Measurements from ENCODE around the gene SPAG17. TPM values are rescaled to one million over a fixed set of nuclear protein-coding genes. Genes with fewer than 3 reads are reported as not detected.

The SPAG17 gene
- total RNA-seq, 1 experiment from 2014 or later, result 0.36 TPM

DNA sequence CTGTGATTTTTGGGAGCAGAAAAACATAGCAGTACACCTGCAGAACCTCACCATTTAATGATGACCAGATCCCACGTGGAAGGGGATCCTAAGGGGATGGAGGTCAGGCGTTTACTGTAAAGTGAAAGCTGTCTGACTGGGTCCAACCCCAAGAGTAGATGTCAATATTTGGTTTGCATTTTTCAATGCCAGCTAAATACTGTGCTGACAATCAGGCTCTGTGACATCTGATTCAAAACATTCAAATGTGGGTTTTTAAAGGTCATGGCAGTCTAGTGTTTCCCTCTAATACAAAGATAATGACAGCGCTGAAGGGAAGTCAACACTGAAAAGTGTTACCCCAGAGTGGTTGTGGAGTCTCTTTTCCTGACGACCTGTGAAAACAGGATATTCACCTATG, 68.1 kb downstream of the SPAG17 start:
- ATAC-seq, result no peak
- H3K4me1 ChIP-seq (ENCODE audit: control insufficient read depth, insufficient read depth, low read length), result no peaks in the 10 kb centered on the region

DNA sequence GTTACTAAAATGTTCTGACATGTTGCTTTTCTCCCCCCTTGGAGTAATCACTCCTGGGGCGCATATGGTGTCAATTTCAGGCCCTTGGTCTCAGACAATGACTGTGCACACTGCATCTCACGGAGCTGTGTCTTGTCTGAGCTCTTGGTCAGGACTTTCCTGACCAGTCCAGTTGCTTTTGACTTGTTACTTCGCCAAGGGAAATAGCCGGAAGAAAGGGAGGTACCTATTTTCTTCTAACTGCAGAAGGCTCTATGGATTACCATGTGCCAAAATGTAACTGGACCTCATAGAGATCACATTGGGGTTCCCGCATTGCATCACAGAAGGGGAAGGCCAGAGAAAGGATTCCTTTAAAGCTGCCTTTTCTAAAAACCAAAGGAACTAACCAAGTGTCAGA, 68.6 kb downstream of the SPAG17 start:
- Histone ChIP-seq H3K9me3 (ENCODE audit: control insufficient read depth, insufficient read depth, low read depth, low read length) (no peaks in the 10 kb centered on the region), H3K4me3 (ENCODE audit: low read depth in 2 of 2, low read length in 2 of 2) (no peak overlapping the region), H3K36me3 (ENCODE audit: control insufficient read depth, insufficient read depth, low read length) (no peaks in the 10 kb centered on the region), H3K4me1 (ENCODE audit: control insufficient read depth, insufficient read depth, low read length) (no peaks in the 10 kb centered on the region), H3K27ac (ENCODE audit: low read length) (no peak overlapping the region), H3K27me3 (ENCODE audit: control insufficient read depth, insufficient read depth, low read length) (no peaks in the 10 kb centered on the region)
- no peak for TF ChIP-seq POLR2AphosphoS5 (IDR thresholded peaks at IDR 0.05; ENCODE audit: low read depth, low read length)
- DNase-seq (ENCODE audit: low read depth, low spot score) (no peak), ATAC-seq (no peak)
- intact Hi-C loops (cut with micrococcal nuclease; ENCODE audit: unreplicated experiment), result no loop called here
- CTCF ChIA-PET, result no interaction called here
- in situ Hi-C loops (cut with HindIII; ENCODE audit: low pct_unique_long_range_greater_than_20kb, low sequenced_read_pairs), result no loop called here
- no TSS peak for BruUV-seq (replicated peaks)
- POLR2A ChIA-PET, result no interaction called here

More for the DNA sequence above, 68.1 kb downstream of the SPAG17 start:
- ChIA-PET POLR2A (no interaction called here), CTCF (no interaction called here)
- intact Hi-C loops (cut with micrococcal nuclease; ENCODE audit: unreplicated experiment), result no loop called here
- H3K36me3 ChIP-seq (ENCODE audit: control insufficient read depth, insufficient read depth, low read length), result no peaks in the 10 kb centered on the region
- no peak overlapping the region for H3K4me3 ChIP-seq (ENCODE audit: low read depth in 2 of 2, low read length in 2 of 2)
- BruUV-seq (replicated peaks), result no TSS peak
- DNase-seq (ENCODE audit: low read depth, low spot score), result no peak
- TF ChIP-seq SIN3A (IDR thresholded peaks at IDR 0.05; ENCODE audit: borderline replicate concordance, insufficient read depth, low read depth, low read length) (no peak), POLR2AphosphoS5 (IDR thresholded peaks at IDR 0.05; ENCODE audit: low read depth, low read length) (no peak), TCF7L2 (IDR thresholded peaks at IDR 0.05; ENCODE audit: low read depth, low read length) (no peak)
- TF ChIP-seq, protein P1, sequence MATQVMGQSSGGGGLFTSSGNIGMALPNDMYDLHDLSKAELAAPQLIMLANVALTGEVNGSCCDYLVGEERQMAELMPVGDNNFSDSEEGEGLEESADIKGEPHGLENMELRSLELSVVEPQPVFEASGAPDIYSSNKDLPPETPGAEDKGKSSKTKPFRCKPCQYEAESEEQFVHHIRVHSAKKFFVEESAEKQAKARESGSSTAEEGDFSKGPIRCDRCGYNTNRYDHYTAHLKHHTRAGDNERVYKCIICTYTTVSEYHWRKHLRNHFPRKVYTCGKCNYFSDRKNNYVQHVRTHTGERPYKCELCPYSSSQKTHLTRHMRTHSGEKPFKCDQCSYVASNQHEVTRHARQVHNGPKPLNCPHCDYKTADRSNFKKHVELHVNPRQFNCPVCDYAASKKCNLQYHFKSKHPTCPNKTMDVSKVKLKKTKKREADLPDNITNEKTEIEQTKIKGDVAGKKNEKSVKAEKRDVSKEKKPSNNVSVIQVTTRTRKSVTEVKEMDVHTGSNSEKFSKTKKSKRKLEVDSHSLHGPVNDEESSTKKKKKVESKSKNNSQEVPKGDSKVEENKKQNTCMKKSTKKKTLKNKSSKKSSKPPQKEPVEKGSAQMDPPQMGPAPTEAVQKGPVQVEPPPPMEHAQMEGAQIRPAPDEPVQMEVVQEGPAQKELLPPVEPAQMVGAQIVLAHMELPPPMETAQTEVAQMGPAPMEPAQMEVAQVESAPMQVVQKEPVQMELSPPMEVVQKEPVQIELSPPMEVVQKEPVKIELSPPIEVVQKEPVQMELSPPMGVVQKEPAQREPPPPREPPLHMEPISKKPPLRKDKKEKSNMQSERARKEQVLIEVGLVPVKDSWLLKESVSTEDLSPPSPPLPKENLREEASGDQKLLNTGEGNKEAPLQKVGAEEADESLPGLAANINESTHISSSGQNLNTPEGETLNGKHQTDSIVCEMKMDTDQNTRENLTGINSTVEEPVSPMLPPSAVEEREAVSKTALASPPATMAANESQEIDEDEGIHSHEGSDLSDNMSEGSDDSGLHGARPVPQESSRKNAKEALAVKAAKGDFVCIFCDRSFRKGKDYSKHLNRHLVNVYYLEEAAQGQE (IDR thresholded peaks at IDR 0.05; ENCODE audit: insufficient read depth in 1 of 2, low read depth in 2 of 2, low read length in 1 of 2), result no peak
- TF ChIP-seq, protein P2, sequence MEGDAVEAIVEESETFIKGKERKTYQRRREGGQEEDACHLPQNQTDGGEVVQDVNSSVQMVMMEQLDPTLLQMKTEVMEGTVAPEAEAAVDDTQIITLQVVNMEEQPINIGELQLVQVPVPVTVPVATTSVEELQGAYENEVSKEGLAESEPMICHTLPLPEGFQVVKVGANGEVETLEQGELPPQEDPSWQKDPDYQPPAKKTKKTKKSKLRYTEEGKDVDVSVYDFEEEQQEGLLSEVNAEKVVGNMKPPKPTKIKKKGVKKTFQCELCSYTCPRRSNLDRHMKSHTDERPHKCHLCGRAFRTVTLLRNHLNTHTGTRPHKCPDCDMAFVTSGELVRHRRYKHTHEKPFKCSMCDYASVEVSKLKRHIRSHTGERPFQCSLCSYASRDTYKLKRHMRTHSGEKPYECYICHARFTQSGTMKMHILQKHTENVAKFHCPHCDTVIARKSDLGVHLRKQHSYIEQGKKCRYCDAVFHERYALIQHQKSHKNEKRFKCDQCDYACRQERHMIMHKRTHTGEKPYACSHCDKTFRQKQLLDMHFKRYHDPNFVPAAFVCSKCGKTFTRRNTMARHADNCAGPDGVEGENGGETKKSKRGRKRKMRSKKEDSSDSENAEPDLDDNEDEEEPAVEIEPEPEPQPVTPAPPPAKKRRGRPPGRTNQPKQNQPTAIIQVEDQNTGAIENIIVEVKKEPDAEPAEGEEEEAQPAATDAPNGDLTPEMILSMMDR (IDR thresholded peaks at IDR 0.05), result no peak
- in situ Hi-C loops (cut with HindIII; ENCODE audit: low pct_unique_long_range_greater_than_20kb, low sequenced_read_pairs), result no loop called here
- H3K9me3 ChIP-seq (ENCODE audit: control insufficient read depth, insufficient read depth, low read depth, low read length), result no peaks in the 10 kb centered on the region
- H3K27me3 ChIP-seq (ENCODE audit: control insufficient read depth, insufficient read depth, low read length), result no peaks in the 10 kb centered on the region
- H3K27ac ChIP-seq (ENCODE audit: low read length), result no peak overlapping the region

DNA sequence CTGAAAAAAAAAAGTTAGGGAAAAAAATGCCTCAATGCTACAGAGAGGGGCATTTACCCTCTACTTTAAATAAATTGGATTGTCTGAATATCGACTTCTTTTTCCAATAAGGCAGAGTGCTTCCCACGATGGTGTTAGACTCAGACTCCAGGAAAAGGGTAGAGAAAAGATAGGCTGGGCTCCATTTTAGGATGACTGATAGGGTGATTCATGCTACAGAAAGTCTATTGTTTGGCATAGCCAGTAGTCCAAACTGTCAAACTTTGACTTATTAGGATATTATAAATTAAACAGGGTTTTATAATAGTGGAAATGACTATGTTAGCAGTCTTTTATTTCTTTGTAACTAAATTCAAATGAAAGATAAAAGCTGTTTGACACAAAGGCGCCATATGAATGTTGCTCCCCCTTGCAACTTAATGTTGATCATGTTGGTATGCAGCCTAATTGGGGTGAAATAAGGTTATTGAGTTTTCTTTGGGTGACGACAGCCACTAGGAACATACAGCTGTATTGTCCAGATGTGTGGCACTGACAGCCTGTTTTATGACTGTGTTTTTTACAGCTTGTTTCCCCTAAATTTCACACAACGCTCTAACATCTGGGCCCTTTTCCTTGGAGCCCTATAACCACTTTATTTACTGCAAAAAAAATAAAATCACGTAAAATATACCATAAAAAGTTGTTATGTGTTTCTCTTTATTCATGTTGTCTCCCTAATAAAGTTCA, 69.3 kb downstream of the SPAG17 start:
- Histone ChIP-seq H3K4me3 (ENCODE audit: low read depth in 2 of 2, low read length in 2 of 2) (no peak overlapping the region), H3K9me3 (ENCODE audit: control insufficient read depth, insufficient read depth, low read depth, low read length) (no peaks in the 10 kb centered on the region), H3K36me3 (ENCODE audit: control insufficient read depth, insufficient read depth, low read length) (no peaks in the 10 kb centered on the region), H3K4me1 (ENCODE audit: control insufficient read depth, insufficient read depth, low read length) (no peaks in the 10 kb centered on the region), H3K27me3 (ENCODE audit: control insufficient read depth, insufficient read depth, low read length) (no peaks in the 10 kb centered on the region), H3K27ac (ENCODE audit: low read length) (no peak overlapping the region)
- DNase-seq (ENCODE audit: low read depth, low spot score) (no peak), ATAC-seq (no peak)
- BruUV-seq (replicated peaks), result no TSS peak
- in situ Hi-C loops (cut with HindIII; ENCODE audit: low pct_unique_long_range_greater_than_20kb, low sequenced_read_pairs), result no loop called here
- TF ChIP-seq TCF7L2 (IDR thresholded peaks at IDR 0.05; ENCODE audit: low read depth, low read length) (no peak), SIN3A (IDR thresholded peaks at IDR 0.05; ENCODE audit: borderline replicate concordance, insufficient read depth, low read depth, low read length) (no peak), POLR2AphosphoS5 (IDR thresholded peaks at IDR 0.05; ENCODE audit: low read depth, low read length) (no peak)
- TF ChIP-seq, protein P1 (IDR thresholded peaks at IDR 0.05; ENCODE audit: insufficient read depth in 1 of 2, low read depth in 2 of 2, low read length in 1 of 2), result no peak
- TF ChIP-seq, protein P2 (IDR thresholded peaks at IDR 0.05), result no peak
- CTCF ChIA-PET, result no interaction called here
- intact Hi-C loops (cut with micrococcal nuclease; ENCODE audit: unreplicated experiment), result no loop called here
- POLR2A ChIA-PET, result no interaction called here
